ENCODE data around the gene PCDH15. TPM values are rescaled to one million over a fixed set of nuclear protein-coding genes. Genes with fewer than 3 reads are reported as not detected.

Gene PCDH15
- total and polyA plus RNA-seq, 2 of the 13 experiments (the other 11 are each of a cell fraction or from before 2014, with no cell fraction given) = not detected

GRCh38 chr10:54682554-54682953 lies 118.5 kb downstream of the PCDH15 start:
- Histone ChIP-seq H3K79me2 (ENCODE audit: insufficient read depth, low read length) (no peaks in the 10 kb centered on the region), H3K9me3 (ENCODE audit: low read length) (no peaks in the 10 kb centered on the region), H3K27ac (ENCODE audit: extremely low read length, insufficient read depth, low read length) (no peak overlapping the region), H3K36me3 (replicated peaks in 1 of 2; ENCODE audit: control insufficient read depth in 1 of 2, insufficient read depth in 2 of 2, low read length in 2 of 2) (no peaks in the 10 kb centered on the region), H3K4me2 (ENCODE audit: low read depth, low read length) (no peak overlapping the region), H3K9ac (ENCODE audit: insufficient read depth, low read depth, low read length) (no peak overlapping the region), H3K27me3 (ENCODE audit: control insufficient read depth in 1 of 2, insufficient read depth in 2 of 2, low read length in 2 of 2) (no peaks in the 10 kb centered on the region), H3K4me3 (replicated peaks in 1 of 3; ENCODE audit: insufficient read depth in 1 of 3, low read depth in 2 of 3, low read length in 3 of 3) (no peak overlapping the region), H4K20me1 (ENCODE audit: insufficient read depth, low read length) (no peaks in the 10 kb centered on the region), H2AFZ (ENCODE audit: low read length) (no peak overlapping the region), H3K4me1 (ENCODE audit: insufficient read depth, low read length) (no peaks in the 10 kb centered on the region)
- WGBS (ENCODE audit: low lambda C conversion rate) = 3% methylated on average over 1 of the region's 1 CpG
- no TSS peak for BruUV-seq (replicated peaks)
- in situ Hi-C loops (cut with HindIII; ENCODE audit: extremely low pct_ligation_motif_present, low pct_unique_long_range_greater_than_20kb) (no loop called here), intact Hi-C loops (cut with micrococcal nuclease; ENCODE audit: unreplicated experiment) (no loop called here)
- FAIRE-seq = no peak
- no peak for DNase-seq (ENCODE audit: low spot score)
- ChIA-PET CTCF (ENCODE audit: low intra/inter-chr PET ratio, low total read pairs) (no interaction called here), POLR2A (no interaction called here)
- TF ChIP-seq JUNB (CRISPR knock-in tag; IDR thresholded peaks at IDR 0.05; ENCODE audit: borderline replicate concordance) (no peak), XRCC5 (optimal IDR thresholded peaks at IDR 0.05; ENCODE audit: low read length) (no peak), DMTF1 (CRISPR knock-in tag; IDR thresholded peaks at IDR 0.05) (no peak), FUBP1 (CRISPR knock-in tag; IDR thresholded peaks at IDR 0.05; ENCODE audit: borderline replicate concordance) (no peak), ZBTB44 (CRISPR knock-in tag; IDR thresholded peaks at IDR 0.05) (no peak), ZMAT5 (CRISPR knock-in tag; IDR thresholded peaks at IDR 0.05; ENCODE audit: borderline replicate concordance, low read depth) (no peak), ZNF841 (CRISPR knock-in tag; IDR thresholded peaks at IDR 0.05; ENCODE audit: borderline replicate concordance) (no peak), TBL1XR1 (IDR thresholded peaks at IDR 0.05; ENCODE audit: borderline replicate concordance, low read length, partially characterized antibody) (no peak), SRSF4 (IDR thresholded peaks at IDR 0.05; ENCODE audit: low read depth, low read length, poor library complexity, severe bottlenecking) (no peak), ZNF740 (CRISPR knock-in tag; IDR thresholded peaks at IDR 0.05) (no peak), ZNF724P (CRISPR knock-in tag; IDR thresholded peaks at IDR 0.05; ENCODE audit: borderline replicate concordance) (no peak), ZSCAN20 (CRISPR knock-in tag; IDR thresholded peaks at IDR 0.05; ENCODE audit: borderline replicate concordance) (no peak), CC2D1A (CRISPR knock-in tag; IDR thresholded peaks at IDR 0.05) (no peak), BATF2 (CRISPR knock-in tag; IDR thresholded peaks at IDR 0.05) (no peak)
- no peak for ATAC-seq

Data from HepG2 (cell line).